K562 (cell line): ENCODE data around the gene TMTC4.

Source experiments
- ATF7 ChIP-seq: fragments of 450-650 bp; IDR thresholded peaks from 2 replicates; pipeline ENCODE4 v1.7.1; 2014; ENCODE audit warnings: mild to moderate bottlenecking, moderate library complexity
- BHLHE40 ChIP-seq: IDR thresholded peaks from 2 replicates; pipeline ENCODE4 v1.6.1; 2011; ENCODE audit warnings: low read length, improper control_type of control experiment
- CTCF ChIP-seq, 3 experiments: IDR thresholded peaks in 2 of 3; conservative IDR thresholded peaks in 1 of 3; 2 replicates each; pipeline ENCODE4 v1.5.1; 2011 to 2012; ENCODE audit warnings: low read length in 3 of 3, mild to moderate bottlenecking in 3 of 3, control low read depth in 2 of 3, improper control_type of control experiment in 1 of 3, inconsistent platforms in 1 of 3, low read depth in 1 of 3, mixed read lengths in 1 of 3, moderate library complexity in 1 of 3; ENCODE audit not compliant: insufficient read depth in 2 of 3
- E2F1 ChIP-seq: sonication (generic); formaldehyde crosslinking; IDR thresholded peaks from 2 replicates; pipeline ENCODE4 v1.8.1; 2023; ENCODE audit warnings: mild to moderate bottlenecking, missing genetic modification reagents, moderate library complexity
- ELK3 ChIP-seq: fragments of 450-650 bp; formaldehyde crosslinking; IDR thresholded peaks from 2 replicates; pipeline ENCODE4 v1.4.0; 2020; ENCODE audit warnings: mild to moderate bottlenecking
- LEF1 ChIP-seq: fragments of 450-650 bp; IDR thresholded peaks from 2 replicates; pipeline ENCODE4 v1.6.1; 2016; ENCODE audit warnings: mild to moderate bottlenecking
- TCF7L2 ChIP-seq: fragments of 150-350 bp; IDR thresholded peaks from 2 replicates; pipeline ENCODE4 v1.6.1; 2016; ENCODE audit warnings: low read depth, mild to moderate bottlenecking, low read length, moderate library complexity
- USF2 ChIP-seq: sonication (generic); formaldehyde crosslinking; IDR thresholded peaks from 2 replicates; pipeline ENCODE4 v1.5.0; 2020; ENCODE audit warnings: missing genetic modification reagents
- ZBTB40 ChIP-seq, 2 experiments: fragments of 450-650 bp in 1 of 2; sonication (generic) in 1 of 2; formaldehyde crosslinking in 1 of 2; IDR thresholded peaks; 2 replicates each; pipeline versions ENCODE4 v1.7.1 to v1.9.0; 2016 to 2022; ENCODE audit warnings: inconsistent platforms in 1 of 2, mild to moderate bottlenecking in 1 of 2, missing genetic modification reagents in 1 of 2
- ZNF384 ChIP-seq: IDR thresholded peaks from 2 replicates; pipeline ENCODE4 v1.6.1; 2012; ENCODE audit warnings: low read depth, low read length, improper control_type of control experiment
- ZNF785 ChIP-seq: fragments of 250-450 bp; sonication (Bioruptor Pico); IDR thresholded peaks from 2 replicates; pipeline ENCODE4 v1.4.0; 2020; ENCODE audit warnings: mild to moderate bottlenecking
- TF ChIP-seq, protein P1 (sequence below): sonication (generic); formaldehyde crosslinking; IDR thresholded peaks from 2 replicates; pipeline ENCODE4 v1.8.0; 2022; ENCODE audit warnings: missing genetic modification reagents, mild to moderate bottlenecking, moderate library complexity, borderline replicate concordance

DNA sequence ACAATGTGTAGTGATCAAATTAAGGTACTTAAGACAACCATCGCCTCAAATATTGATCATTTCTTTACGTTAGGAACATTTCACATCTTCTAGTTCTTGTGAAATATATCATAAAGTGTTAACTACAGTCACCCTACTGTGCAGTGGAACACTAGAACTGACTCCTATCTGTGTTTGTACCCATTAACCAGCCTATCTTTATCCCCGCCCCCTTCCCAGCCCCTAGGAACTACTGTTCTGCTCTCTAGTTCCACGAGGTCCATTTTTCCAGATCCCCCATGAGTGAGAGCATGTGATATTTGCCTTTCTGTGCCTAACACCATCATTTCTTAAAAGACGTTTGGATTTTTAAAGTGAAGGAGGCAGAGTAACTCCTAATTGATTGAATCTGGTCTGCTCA lies 61.6 kb downstream of the TMTC4 start:
- TF ChIP-seq CTCF (IDR thresholded peaks at IDR 0.05 in 2 of 3, conservative IDR thresholded peaks at IDR 0.05 in 1 of 3; ENCODE audit: insufficient read depth in 2 of 3, low read depth in 1 of 3, low read length in 3 of 3): no peak
- TF ChIP-seq ELK3 (CRISPR knock-in tag): no peak
- TF ChIP-seq, protein P1, sequence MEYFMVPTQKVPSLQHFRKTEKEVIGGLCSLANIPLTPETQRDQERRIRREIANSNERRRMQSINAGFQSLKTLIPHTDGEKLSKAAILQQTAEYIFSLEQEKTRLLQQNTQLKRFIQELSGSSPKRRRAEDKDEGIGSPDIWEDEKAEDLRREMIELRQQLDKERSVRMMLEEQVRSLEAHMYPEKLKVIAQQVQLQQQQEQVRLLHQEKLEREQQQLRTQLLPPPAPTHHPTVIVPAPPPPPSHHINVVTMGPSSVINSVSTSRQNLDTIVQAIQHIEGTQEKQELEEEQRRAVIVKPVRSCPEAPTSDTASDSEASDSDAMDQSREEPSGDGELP (CRISPR knock-in tag): no peak
- no peak for TF ChIP-seq ZNF785 (CRISPR knock-in tag)
- TF ChIP-seq ZBTB40 (IDR thresholded peaks at IDR 0.05): no peak
- TF ChIP-seq ZBTB40 (CRISPR knock-in tag; IDR thresholded peaks at IDR 0.05): no peak
- TF ChIP-seq ATF7: no peak
- TF ChIP-seq TCF7L2: no peak
- no peak for TF ChIP-seq LEF1
- TF ChIP-seq E2F1 (CRISPR knock-in tag): no peak
- TF ChIP-seq USF2 (CRISPR knock-in tag): no peak
- TF ChIP-seq BHLHE40: no peak
- TF ChIP-seq ZNF384: no peak
